Stimulated activated CD4-positive, alpha-beta T cell treated with anti-CD3 and anti-CD28 coated beads, TNF-alpha, amount 100 ng/mL, for 48 hours (primary cell): Measurements from ENCODE around the gene RHCG.
A peak's percentile ranks its signal among the peaks of the same experiment; 100 is the strongest.

Experiments used
- DNase-seq, 3 donors: peaks; one replicate each; pipeline ENCODE4 v3.0.0-alpha.2; 2020; ENCODE audit warnings: low read depth in 3 of 3

Gene RHCG

GRCh38 chr15:89444241-89445225 lies 51.9 kb downstream of the RHCG start:
- DNase-seq = no peak

GRCh38 chr15:89443581-89443980 lies 52.8 kb downstream of the RHCG start:
- no peak for DNase-seq

- peak; percentile 32 to 34 (median 32) for DNase-seq
Measured at GRCh38 chr15:89442671-89443307, 53.6 kb downstream of the RHCG start.

- DNase-seq = no peak
Measured at GRCh38 chr15:89442155-89442554, 54.2 kb downstream of the RHCG start.

GRCh38 chr15:89441295-89441812 lies 55.0 kb downstream of the RHCG start:
- no peak for DNase-seq

GRCh38 chr15:89439764-89440163 lies 56.6 kb downstream of the RHCG start:
- DNase-seq = no peak

GRCh38 chr15:89436560-89437311 lies 59.6 kb downstream of the RHCG start:
- no peak for DNase-seq

- DNase-seq = no peak
Measured at GRCh38 chr15:89435362-89435761, 61.0 kb downstream of the RHCG start.

- no peak for DNase-seq
Measured at GRCh38 chr15:89433686-89434085, 62.7 kb downstream of the RHCG start.

GRCh38 chr15:89430530-89431341 lies 65.6 kb downstream of the RHCG start:
- peak; percentile 74 to 91 (median 90) for DNase-seq

- DNase-seq = no peak
Measured at GRCh38 chr15:89429986-89430385, 66.4 kb downstream of the RHCG start.

- no peak for DNase-seq
Measured at GRCh38 chr15:89429023-89429422, 67.4 kb downstream of the RHCG start.

- no peak for DNase-seq
Measured at GRCh38 chr15:89428246-89428645, 68.1 kb downstream of the RHCG start.

- no peak for DNase-seq
Measured at GRCh38 chr15:89426500-89426899, 69.9 kb downstream of the RHCG start.

- DNase-seq = no peak
Measured at GRCh38 chr15:89423981-89424380, 72.4 kb downstream of the RHCG start.
